ENCODE measurements around the gene CHCHD3.
"Not testable (repeated sequence)": the region's sequence is repeated elsewhere in the genome, so short reads cannot be mapped to it uniquely, and the experiment has no call there.

Gene CHCHD3

DNA sequence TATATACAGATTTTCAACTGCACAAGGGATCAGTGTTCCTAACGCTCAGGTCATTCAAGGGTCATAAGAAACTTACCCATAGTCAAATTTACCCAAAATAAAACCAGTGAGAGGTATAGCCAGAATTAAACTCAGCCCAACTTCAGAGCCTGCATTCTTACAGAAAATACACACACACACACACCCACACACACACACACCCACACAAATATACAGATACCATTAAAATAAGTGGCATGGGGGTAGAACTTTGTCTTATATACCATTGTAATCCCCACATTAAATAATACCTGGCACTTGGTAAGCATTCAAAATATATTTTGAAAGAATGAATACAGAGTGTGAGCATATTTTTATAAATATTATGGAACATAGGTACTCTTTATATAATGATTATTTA, 93.8 kb downstream of the CHCHD3 start:
- H3K4me1 Mint-ChIP-seq (ENCODE audit: low read depth): peaks cover 9% of the 10 kb centered on the region
- no peaks in the 10 kb centered on the region for H3K9me3 Mint-ChIP-seq (ENCODE audit: low read depth)
- no peak overlapping the region for H3K4me3 Mint-ChIP-seq
- peaks cover 18% of the 10 kb centered on the region for H3K36me3 Mint-ChIP-seq
- no peak overlapping the region for H3K27ac Mint-ChIP-seq
- H3K27me3 Mint-ChIP-seq: no peaks in the 10 kb centered on the region

DNA sequence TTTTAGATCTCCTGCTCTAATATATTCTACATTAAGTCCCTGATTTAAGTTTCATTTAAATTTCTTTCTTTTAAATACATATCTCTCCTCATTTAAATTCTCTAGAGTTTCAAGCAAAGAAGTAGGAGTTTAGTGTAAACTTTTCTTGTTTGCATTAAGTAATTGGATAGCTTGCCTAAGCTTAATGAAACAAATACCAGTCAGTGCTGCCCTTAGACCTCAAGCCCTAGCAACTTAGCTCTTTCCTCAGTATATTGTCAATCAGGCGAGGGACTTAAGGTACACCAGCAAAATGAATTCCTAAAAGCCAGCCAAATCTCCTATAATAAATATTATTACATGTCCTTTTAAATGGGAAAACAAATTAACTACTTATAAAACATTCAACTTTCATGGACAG, 101.5 kb downstream of the CHCHD3 start:
- no peak overlapping the region for H3K4me3 Mint-ChIP-seq
- peaks cover 21% of the 10 kb centered on the region for H3K4me1 Mint-ChIP-seq (ENCODE audit: low read depth)
- peaks cover 9% of the 10 kb centered on the region for H3K36me3 Mint-ChIP-seq
- H3K27ac Mint-ChIP-seq: no peak overlapping the region
- H3K27me3 Mint-ChIP-seq: no peaks in the 10 kb centered on the region
- no peaks in the 10 kb centered on the region for H3K9me3 Mint-ChIP-seq (ENCODE audit: low read depth)

DNA sequence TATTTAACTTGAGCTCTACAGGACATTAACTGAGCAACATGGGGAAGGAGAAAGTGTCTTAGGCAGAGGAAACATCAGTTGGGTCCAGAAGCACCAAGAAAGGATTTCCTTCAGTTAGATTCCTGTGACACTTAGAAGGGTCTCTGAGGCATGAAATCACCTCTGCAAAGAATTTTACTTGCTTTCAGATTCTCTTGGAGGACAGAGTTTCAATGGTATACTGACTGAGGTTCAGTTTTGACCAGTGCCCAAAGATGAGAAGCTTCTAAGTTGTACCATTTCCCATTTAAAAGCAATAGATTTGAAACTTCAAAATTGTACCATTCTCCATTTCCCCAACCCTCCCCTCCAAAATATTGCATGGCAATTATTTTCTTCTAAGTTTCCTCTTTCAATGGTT, 102.4 kb downstream of the CHCHD3 start:
- Mint-ChIP-seq H3K27me3 (no peaks in the 10 kb centered on the region), H3K36me3 (peaks cover 12% of the 10 kb centered on the region), H3K9me3 (ENCODE audit: low read depth) (no peaks in the 10 kb centered on the region), H3K27ac (no peak overlapping the region), H3K4me1 (ENCODE audit: low read depth) (peaks cover 21% of the 10 kb centered on the region), H3K4me3 (no peak overlapping the region)

DNA sequence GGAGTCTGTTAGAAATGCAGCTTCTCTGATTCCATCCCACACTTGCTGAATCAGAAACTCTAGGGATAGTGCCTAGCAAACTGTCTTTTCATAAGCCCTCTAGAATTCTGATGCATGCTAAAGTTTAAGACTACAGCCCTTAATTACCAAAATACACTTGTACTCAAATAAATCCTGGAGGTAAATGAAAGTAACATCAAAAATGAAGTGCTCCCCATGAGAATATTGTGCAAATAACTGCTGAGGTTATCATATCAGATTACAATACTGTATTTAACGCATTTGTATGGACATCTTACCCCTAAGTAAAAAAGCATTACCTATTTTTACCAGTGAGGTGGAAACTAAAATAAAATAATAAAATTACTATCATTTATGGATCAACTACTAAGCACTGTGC, 104.7 kb downstream of the CHCHD3 start:
- Mint-ChIP-seq H3K27me3 (no peaks in the 10 kb centered on the region), H3K9me3 (ENCODE audit: low read depth) (no peaks in the 10 kb centered on the region), H3K4me1 (ENCODE audit: low read depth) (peaks cover 21% of the 10 kb centered on the region), H3K27ac (no peak overlapping the region), H3K36me3 (peaks cover 19% of the 10 kb centered on the region), H3K4me3 (no peak overlapping the region)

DNA sequence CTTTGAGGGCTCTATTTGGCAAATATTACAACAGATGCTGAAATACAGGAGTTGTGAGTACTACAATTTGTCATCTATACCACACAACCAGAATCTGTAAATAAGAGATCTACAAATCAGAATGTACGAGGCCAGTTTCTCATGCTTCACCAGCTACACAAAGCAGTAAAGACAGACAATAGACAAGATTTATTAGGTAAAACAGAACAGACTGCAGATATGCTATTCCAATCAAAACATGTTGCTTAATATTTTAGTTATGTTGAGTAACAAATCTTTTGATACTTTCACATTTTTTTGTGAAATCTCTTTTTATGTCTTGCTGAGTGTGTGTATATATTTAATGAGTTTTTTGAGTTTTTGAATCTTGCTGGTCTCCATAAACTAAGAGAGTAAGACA, 109.1 kb downstream of the CHCHD3 start:
- H3K36me3 Mint-ChIP-seq: peaks cover 35% of the 10 kb centered on the region
- H3K27ac Mint-ChIP-seq: no peak overlapping the region
- no peak overlapping the region for H3K4me3 Mint-ChIP-seq
- no peaks in the 10 kb centered on the region for H3K9me3 Mint-ChIP-seq (ENCODE audit: low read depth)
- H3K27me3 Mint-ChIP-seq: no peaks in the 10 kb centered on the region
- peaks cover 12% of the 10 kb centered on the region for H3K4me1 Mint-ChIP-seq (ENCODE audit: low read depth)

DNA sequence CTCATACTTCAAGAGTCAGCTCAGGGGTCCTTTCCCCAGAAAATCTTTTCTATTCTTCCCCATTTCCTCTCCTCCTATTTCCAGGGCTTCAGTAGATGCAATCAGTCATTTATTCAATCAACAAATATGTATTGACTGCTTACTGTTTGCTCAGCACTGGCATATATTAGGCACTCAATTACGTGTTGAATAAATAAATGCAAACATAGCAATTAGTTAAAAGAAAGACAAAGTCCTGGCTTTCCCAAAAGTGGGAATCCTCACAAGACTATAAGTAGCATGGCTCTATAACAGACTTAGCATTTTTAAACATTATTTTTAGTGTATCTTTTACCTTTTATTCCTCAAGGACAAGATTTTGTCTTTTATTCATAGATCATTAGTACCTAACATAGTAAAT, 111.6 kb downstream of the CHCHD3 start:
- Mint-ChIP-seq H3K27ac (no peak overlapping the region), H3K4me1 (ENCODE audit: low read depth) (peaks cover 5% of the 10 kb centered on the region), H3K27me3 (no peaks in the 10 kb centered on the region), H3K9me3 (ENCODE audit: low read depth) (no peaks in the 10 kb centered on the region), H3K36me3 (peaks cover 34% of the 10 kb centered on the region), H3K4me3 (no peak overlapping the region)

DNA sequence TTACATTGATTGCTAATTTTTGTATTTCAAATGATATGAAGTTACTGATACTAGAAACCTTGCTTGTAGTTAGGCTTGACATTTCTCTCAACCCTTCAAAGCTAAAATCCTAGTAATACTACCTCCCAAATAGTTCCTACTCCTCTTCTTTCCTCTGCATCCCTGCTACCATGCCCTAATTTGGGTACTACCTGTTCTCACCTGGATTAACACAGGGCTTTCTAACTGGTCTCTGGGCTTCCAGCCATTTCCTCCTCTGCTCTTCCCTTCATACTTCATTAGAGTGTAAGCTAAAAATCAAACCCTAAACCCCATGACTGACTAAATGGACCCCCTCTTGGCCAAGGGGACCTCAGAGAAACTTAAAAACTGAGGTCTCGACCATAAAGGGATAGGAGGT, 112.4 kb downstream of the CHCHD3 start:
- Mint-ChIP-seq H3K27me3 (no peaks in the 10 kb centered on the region), H3K27ac (no peak overlapping the region), H3K36me3 (peaks cover 32% of the 10 kb centered on the region), H3K4me1 (ENCODE audit: low read depth) (peaks cover 8% of the 10 kb centered on the region), H3K4me3 (no peak overlapping the region), H3K9me3 (ENCODE audit: low read depth) (no peaks in the 10 kb centered on the region)

DNA sequence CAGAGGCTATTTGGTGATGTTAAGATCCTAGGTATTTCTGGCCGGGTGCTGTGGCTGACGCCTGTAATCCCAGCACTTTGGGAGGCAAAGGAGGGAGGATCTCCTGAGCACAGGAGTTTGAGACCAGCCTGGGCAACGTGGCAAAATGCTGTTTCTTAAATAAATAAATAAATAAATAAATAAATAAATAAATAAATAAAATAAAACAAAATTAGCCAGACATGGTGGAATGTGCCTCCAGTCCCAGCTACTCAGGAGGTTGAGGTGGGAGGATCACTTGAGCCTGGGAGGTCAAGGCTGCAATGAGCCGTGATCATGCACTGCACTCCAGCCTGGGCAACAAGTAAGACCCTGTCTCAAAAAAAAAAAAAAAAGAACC, 114.4 kb downstream of the CHCHD3 start:
- peaks cover 22% of the 10 kb centered on the region for H3K36me3 Mint-ChIP-seq
- not testable (repeated sequence) for H3K27me3 Mint-ChIP-seq; H3K4me3 Mint-ChIP-seq; H3K27ac Mint-ChIP-seq; H3K4me1 Mint-ChIP-seq (ENCODE audit: low read depth); H3K9me3 Mint-ChIP-seq (ENCODE audit: low read depth)

DNA sequence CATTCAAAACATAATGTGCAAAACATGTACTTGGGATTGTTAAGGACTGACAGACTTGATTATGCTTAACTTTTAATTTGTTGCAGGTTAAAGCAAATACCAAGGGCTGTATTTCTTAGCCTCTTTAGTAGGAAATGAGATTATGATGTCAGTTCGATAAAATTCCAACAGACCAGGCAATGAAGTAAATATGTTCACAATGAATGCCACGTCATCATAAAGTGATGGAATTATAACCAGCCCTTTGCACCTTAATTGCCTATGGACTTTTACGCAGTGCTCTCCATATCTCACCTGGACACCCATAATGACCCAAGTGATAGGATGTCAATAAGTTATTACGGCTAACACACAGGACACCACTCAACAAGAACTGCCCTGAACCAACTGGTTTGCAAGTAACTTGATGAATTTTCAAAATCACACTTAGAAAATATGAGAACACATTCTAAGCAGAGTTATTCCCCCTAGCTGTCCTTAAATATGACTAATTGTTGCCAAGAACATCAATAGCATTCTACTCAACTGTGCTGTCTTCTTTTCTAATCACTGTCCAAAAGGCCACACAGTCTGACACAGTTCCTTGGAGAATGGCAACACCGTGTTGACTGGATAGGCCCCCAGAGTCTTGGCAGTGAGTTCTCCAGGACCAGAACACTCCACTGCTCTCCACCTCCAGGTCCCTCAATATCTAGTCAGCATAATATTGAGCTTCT, 115.0 kb downstream of the CHCHD3 start:
- Mint-ChIP-seq H3K27ac (no peak overlapping the region), H3K36me3 (peaks cover 23% of the 10 kb centered on the region), H3K27me3 (no peaks in the 10 kb centered on the region), H3K4me3 (no peak overlapping the region), H3K4me1 (ENCODE audit: low read depth) (peaks cover 8% of the 10 kb centered on the region), H3K9me3 (ENCODE audit: low read depth) (no peaks in the 10 kb centered on the region)

DNA sequence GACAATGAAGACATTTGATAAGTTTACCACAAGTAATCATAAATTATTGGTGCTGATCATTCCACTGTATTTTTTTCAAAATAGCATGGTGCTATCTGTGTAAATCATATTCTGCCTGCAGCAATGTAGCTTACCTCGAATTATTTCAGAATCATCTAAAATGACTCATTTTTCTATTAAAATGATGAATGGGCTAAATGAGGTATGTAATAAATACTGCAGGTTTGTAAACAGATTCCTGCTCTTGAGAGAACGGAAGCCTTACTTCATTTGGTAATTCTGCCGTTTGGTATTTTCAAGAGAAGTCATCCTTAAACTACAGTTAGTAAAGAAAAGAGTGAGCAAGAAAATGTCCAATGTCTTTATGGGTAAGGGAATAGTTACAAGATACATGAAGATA, 115.9 kb downstream of the CHCHD3 start:
- no peaks in the 10 kb centered on the region for H3K27me3 Mint-ChIP-seq
- no peak overlapping the region for H3K27ac Mint-ChIP-seq
- H3K4me3 Mint-ChIP-seq: no peak overlapping the region
- peaks cover 8% of the 10 kb centered on the region for H3K4me1 Mint-ChIP-seq (ENCODE audit: low read depth)
- H3K9me3 Mint-ChIP-seq (ENCODE audit: low read depth): no peaks in the 10 kb centered on the region
- peaks cover 18% of the 10 kb centered on the region for H3K36me3 Mint-ChIP-seq

DNA sequence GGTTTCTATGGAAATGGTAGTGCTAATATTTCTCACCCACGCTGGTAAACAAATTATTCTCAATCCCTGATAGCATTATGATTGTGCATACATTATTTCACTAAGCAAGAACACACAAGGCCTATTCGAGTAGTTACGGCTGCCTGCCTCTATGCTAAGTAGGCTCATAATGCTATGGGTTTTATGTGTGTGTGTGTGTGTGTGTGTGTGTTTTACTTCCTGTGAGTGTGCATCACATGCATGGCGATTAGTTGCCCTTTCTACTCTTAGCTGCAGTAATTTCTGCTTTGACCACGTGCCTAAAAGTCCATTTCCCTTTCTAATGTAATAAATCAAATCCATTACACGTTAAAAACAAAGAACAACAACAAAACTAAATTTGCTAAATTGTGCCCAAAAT, 117.0 kb downstream of the CHCHD3 start:
- Mint-ChIP-seq H3K27me3 (no peaks in the 10 kb centered on the region), H3K4me3 (no peak overlapping the region), H3K9me3 (ENCODE audit: low read depth) (no peaks in the 10 kb centered on the region), H3K4me1 (ENCODE audit: low read depth) (peaks cover 8% of the 10 kb centered on the region), H3K36me3 (peaks cover 16% of the 10 kb centered on the region), H3K27ac (no peak overlapping the region)

DNA sequence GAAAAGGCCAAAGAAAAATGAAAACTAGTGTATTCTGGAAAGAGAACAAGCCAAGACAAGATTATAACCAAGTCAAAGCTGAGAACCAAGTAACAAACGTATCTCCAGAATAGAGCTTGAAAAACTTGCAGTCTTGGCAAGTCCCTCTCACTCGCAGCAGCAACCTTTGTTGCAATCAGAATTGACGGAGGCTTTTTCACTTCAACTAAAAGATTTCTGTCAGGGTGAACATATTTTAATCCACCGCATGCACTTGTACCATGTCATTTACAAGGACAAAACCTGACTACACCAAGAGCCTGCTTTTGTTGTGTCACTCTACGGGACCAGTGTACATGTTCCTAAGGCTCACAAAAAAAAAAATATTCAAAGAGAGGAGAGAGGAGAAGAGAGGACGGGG, 122.0 kb downstream of the CHCHD3 start:
- Mint-ChIP-seq H3K4me3 (no peak overlapping the region), H3K36me3 (peaks cover 20% of the 10 kb centered on the region)

DNA sequence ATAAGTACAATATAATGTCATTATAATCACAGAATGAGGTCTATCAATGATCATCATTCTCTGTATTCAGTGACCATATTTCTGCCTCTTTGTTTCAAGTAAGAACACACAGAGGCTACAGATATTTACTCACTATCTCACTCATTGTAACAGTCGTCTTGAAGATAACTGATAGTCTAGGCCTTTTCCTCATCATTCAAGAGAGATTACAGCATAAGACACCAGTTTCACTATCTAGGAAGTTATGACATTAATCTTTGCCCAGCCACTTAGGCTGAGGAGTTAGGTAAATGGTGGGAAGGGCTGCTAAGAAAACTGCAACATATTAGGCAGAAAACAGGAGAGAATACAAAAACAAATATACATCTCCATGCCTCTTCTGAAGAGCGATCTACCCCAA, 125.3 kb downstream of the CHCHD3 start:
- peaks cover 24% of the 10 kb centered on the region for H3K36me3 Mint-ChIP-seq
- H3K4me1 Mint-ChIP-seq (ENCODE audit: low read depth): no peaks in the 10 kb centered on the region
- no peaks in the 10 kb centered on the region for H3K9me3 Mint-ChIP-seq (ENCODE audit: low read depth)
- H3K27me3 Mint-ChIP-seq: no peaks in the 10 kb centered on the region
- no peak overlapping the region for H3K4me3 Mint-ChIP-seq
- H3K27ac Mint-ChIP-seq: no peak overlapping the region

More for the DNA sequence above, 122.0 kb downstream of the CHCHD3 start:
- Mint-ChIP-seq H3K9me3 (ENCODE audit: low read depth) (no peaks in the 10 kb centered on the region), H3K27me3 (no peaks in the 10 kb centered on the region), H3K27ac (no peak overlapping the region), H3K4me1 (ENCODE audit: low read depth) (no peaks in the 10 kb centered on the region)

DNA sequence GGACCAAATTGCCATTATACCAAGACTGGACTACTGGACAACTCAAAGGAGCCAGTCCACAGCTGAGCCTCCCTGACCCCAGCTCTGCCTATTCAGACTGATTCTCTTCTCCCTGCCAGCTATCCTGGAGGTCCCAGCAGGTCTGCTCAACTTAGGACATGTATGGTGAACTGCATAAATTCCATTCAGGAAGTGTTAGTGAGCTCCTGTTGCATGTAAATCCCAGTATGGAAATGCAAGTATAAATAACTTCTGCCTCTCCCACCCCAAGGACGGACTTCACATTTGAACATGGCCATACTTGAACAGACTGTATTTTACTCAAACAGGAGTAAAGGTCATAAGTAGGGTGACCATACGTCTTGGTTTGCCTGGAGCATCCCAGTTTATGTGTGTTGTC, 128.4 kb downstream of the CHCHD3 start:
- H3K4me3 Mint-ChIP-seq: no peak overlapping the region

DNA sequence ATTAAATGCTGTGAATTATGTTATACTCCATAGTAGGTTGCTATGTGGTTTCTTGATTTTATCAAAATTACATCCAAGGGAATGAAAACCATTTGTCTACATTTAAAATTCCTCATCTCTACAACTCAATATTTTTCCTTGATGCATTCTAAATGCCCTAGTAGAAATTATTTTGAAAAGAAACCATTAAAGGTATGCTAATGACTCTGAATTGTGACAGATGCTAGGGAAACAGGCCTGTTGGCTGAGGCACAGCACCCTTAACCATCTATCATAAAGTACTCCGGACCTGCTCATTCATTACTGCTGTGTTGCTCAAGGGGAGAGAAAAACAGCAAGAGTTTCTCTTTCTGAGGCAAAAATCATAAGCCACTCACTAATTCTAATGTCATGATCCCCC, 131.2 kb downstream of the CHCHD3 start:
- Mint-ChIP-seq H3K4me3 (no peak overlapping the region), H3K27ac (no peak overlapping the region), H3K9me3 (ENCODE audit: low read depth) (peaks cover 4% of the 10 kb centered on the region), H3K27me3 (no peaks in the 10 kb centered on the region), H3K36me3 (peaks cover 26% of the 10 kb centered on the region), H3K4me1 (ENCODE audit: low read depth) (peaks cover 6% of the 10 kb centered on the region)

More for the DNA sequence above, 128.4 kb downstream of the CHCHD3 start:
- Mint-ChIP-seq H3K4me1 (ENCODE audit: low read depth) (peaks cover 2% of the 10 kb centered on the region), H3K9me3 (ENCODE audit: low read depth) (peaks cover 4% of the 10 kb centered on the region), H3K27me3 (no peaks in the 10 kb centered on the region), H3K36me3 (peaks cover 31% of the 10 kb centered on the region), H3K27ac (no peak overlapping the region)

DNA sequence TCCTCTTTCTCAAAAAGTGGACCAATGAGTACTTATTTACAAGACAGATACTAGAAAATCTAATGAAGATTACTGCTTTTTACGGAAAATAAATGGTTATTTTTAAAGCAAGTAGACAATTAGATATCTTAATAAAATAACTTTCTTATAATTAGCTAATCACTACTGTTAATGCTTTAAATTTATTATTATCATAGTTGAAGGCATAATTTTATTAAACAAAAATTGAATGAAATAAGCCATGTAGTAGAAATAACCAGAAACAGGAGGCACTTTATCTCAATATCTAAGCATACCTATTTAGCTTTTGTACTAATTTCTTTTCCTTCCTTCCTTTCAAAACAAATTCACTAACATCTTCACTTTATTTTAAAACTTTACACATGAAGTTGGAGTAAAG, 134.9 kb downstream of the CHCHD3 start:
- Mint-ChIP-seq H3K36me3 (peaks cover 20% of the 10 kb centered on the region), H3K27me3 (no peaks in the 10 kb centered on the region), H3K27ac (no peak overlapping the region), H3K9me3 (ENCODE audit: low read depth) (peaks cover 4% of the 10 kb centered on the region), H3K4me3 (no peak overlapping the region), H3K4me1 (ENCODE audit: low read depth) (peaks cover 10% of the 10 kb centered on the region)
